HG02588 (cell line): ENCODE data around the gene ATG4C.

ENCODE experiments used
- ATAC-seq: cut with Tn5 transposase; IDR thresholded peaks from one replicate; pipeline ENCODE4 v1.9.1; 2021; ENCODE audit warnings: mild to moderate bottlenecking, moderate library complexity; ENCODE audit not compliant: unreplicated experiment

The ATG4C gene

GRCh38 chr1:62836856-62837540, 53.1 kb downstream of the ATG4C start:
- no peak for ATAC-seq

- ATAC-seq: no peak
Measured at GRCh38 chr1:62840555-62840954, 56.6 kb downstream of the ATG4C start.

GRCh38 chr1:62841587-62842169, 57.7 kb downstream of the ATG4C start:
- ATAC-seq: no peak

GRCh38 chr1:62844030-62844429, 60.1 kb downstream of the ATG4C start:
- no peak for ATAC-seq

GRCh38 chr1:62849031-62849430, 65.1 kb downstream of the ATG4C start:
- no peak for ATAC-seq

GRCh38 chr1:62852253-62852652, 68.3 kb downstream of the ATG4C start:
- ATAC-seq: no peak

- no peak for ATAC-seq
Measured at GRCh38 chr1:62856960-62857359, 73.0 kb downstream of the ATG4C start.

- no peak for ATAC-seq
Measured at GRCh38 chr1:62869217-62869754, 85.4 kb downstream of the ATG4C start.

GRCh38 chr1:62870148-62870547, 86.2 kb downstream of the ATG4C start:
- ATAC-seq: no peak

GRCh38 chr1:62875676-62876075, 91.7 kb downstream of the ATG4C start:
- ATAC-seq: no peak

- no peak for ATAC-seq
Measured at GRCh38 chr1:62876535-62876934, 92.6 kb downstream of the ATG4C start.

- no peak for ATAC-seq
Measured at GRCh38 chr1:62877579-62877978, 93.6 kb downstream of the ATG4C start.

- ATAC-seq: no peak
Measured at GRCh38 chr1:62879962-62880361, 96.0 kb downstream of the ATG4C start.

- ATAC-seq: no peak
Measured at GRCh38 chr1:62882201-62883104, 98.5 kb downstream of the ATG4C start.

GRCh38 chr1:62884156-62884740, 100.3 kb downstream of the ATG4C start:
- ATAC-seq: no peak

GRCh38 chr1:62887799-62888507, 104.0 kb downstream of the ATG4C start:
- ATAC-seq: no peak

GRCh38 chr1:62891956-62892562, 108.1 kb downstream of the ATG4C start:
- no peak for ATAC-seq

GRCh38 chr1:62897788-62898187, 113.9 kb downstream of the ATG4C start:
- ATAC-seq: no peak

GRCh38 chr1:62900566-62900965, 116.6 kb downstream of the ATG4C start:
- ATAC-seq: no peak

- no peak for ATAC-seq
Measured at GRCh38 chr1:62901650-62902049, 117.7 kb downstream of the ATG4C start.
